ENCODE results near the gene IFNL4. TPM values are rescaled to one million over a fixed set of nuclear protein-coding genes. Genes with fewer than 3 reads are reported as not detected.
"Not testable (repeated sequence)": the region's sequence is repeated elsewhere in the genome, so short reads cannot be mapped to it uniquely, and the experiment has no call there.

Gene IFNL4
- total RNA-seq, 1 donor from 2014 or later: not detected

DNA sequence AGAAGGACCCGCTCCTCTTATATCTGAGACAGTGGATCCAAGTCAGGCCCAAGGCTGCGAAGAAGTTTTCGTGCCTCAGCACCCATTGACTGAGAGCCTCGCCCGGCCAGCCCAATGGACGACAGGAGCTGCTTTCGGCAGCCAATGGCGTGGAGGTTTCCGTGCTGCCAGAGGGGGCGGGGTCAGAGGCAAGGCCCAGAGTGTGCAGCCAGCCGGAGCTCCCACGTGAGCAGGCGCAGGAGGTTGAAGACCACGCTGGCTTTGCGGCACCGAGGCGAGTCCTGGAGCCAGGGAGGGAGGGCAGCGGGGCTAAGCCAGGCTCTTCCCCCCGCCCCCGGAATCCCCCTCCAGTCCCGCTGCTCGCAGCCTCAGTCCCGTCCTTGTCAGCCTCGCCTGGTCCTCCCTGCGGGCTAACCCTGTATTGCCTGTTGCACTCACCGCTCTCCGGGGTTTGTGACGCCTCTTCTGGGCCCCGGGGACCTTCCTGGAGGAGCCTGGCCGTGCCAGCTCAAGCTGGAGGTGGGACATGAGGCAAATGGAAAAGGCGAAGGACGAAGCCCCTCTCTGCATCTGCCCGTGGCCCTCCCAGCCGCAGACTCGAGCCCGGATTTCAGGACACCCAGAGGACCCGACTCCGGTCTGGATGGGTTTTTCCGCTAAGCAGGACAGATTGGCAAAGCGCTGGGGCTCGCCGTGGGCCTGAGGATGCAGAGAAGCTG lies 1.5 kb downstream of the IFNL4 start:
- H3F3A ChIP-seq (ENCODE audit: low read depth): no peaks in the 10 kb centered on the region
- no peaks in the 10 kb centered on the region for H4K20me1 ChIP-seq (ENCODE audit: low read depth)
- no peak overlapping the region for H3K27ac ChIP-seq
- H2AFZ ChIP-seq (replicated peaks): peak overlapping the region; percentile 89
- Mint-ChIP-seq H3K36me3 (no peaks in the 10 kb centered on the region), H3K27me3 (ENCODE audit: insufficient read depth, low read depth) (peaks cover 31% of the 10 kb centered on the region), H3K4me1 (peaks cover 7% of the 10 kb centered on the region), H3K27ac (no peak overlapping the region), H3K4me3 (peak overlapping the region; percentile 75), H3K9me3 (no peaks in the 10 kb centered on the region)
- H3K79me2 ChIP-seq (ENCODE audit: low read depth): no peaks in the 10 kb centered on the region
- no peak overlapping the region for H3K9ac ChIP-seq
- peak overlapping the region; percentile 62 for H3K4me2 ChIP-seq
- no peaks in the 10 kb centered on the region for H3K36me3 ChIP-seq
- DNase-seq (ENCODE audit: low spot score): peak; percentile 59
- no peaks in the 10 kb centered on the region for H3K9me3 ChIP-seq (ENCODE audit: low read depth)
- peak overlapping the region; percentile 27 for H3K4me3 ChIP-seq
- no peaks in the 10 kb centered on the region for H3K4me1 ChIP-seq
- H3K27me3 ChIP-seq: peaks cover 71% of the 10 kb centered on the region
- no peak for TF ChIP-seq EZH2phosphoT487 (IDR thresholded peaks at IDR 0.05)
- TF ChIP-seq, protein P1, sequence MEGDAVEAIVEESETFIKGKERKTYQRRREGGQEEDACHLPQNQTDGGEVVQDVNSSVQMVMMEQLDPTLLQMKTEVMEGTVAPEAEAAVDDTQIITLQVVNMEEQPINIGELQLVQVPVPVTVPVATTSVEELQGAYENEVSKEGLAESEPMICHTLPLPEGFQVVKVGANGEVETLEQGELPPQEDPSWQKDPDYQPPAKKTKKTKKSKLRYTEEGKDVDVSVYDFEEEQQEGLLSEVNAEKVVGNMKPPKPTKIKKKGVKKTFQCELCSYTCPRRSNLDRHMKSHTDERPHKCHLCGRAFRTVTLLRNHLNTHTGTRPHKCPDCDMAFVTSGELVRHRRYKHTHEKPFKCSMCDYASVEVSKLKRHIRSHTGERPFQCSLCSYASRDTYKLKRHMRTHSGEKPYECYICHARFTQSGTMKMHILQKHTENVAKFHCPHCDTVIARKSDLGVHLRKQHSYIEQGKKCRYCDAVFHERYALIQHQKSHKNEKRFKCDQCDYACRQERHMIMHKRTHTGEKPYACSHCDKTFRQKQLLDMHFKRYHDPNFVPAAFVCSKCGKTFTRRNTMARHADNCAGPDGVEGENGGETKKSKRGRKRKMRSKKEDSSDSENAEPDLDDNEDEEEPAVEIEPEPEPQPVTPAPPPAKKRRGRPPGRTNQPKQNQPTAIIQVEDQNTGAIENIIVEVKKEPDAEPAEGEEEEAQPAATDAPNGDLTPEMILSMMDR (IDR thresholded peaks at IDR 0.05): no peak
- TF ChIP-seq EZH2 (IDR thresholded peaks at IDR 0.05): no peak

DNA sequence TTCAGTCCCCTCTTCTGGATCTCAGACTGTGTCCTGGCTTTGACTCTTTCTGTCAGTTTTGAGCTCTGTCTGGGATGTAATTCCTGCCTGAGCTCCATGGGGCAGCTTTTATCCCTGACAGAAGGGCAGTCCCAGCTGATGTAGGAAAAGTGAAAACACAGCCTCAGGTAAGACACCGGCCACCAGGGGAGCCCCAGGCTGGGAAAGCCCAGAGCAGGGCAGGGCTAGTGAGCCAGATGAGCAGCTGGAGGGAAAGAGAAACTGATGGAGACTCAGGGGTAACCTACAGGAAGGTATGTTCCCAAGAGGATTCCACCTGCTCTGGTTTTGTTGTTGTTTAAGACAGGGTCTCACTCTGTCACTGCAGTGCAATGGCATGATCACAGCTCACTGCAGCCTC lies 3.5 kb downstream of the IFNL4 start:
- not testable (repeated sequence) for H3K4me3 Mint-ChIP-seq; H3K4me1 Mint-ChIP-seq; H4K20me1 ChIP-seq (ENCODE audit: low read depth); H3K4me2 ChIP-seq; H3K9me3 Mint-ChIP-seq; H3K79me2 ChIP-seq (ENCODE audit: low read depth); H3K27ac ChIP-seq; H3K9ac ChIP-seq; H3K4me3 ChIP-seq; H3K36me3 ChIP-seq; H3K36me3 Mint-ChIP-seq; H3K4me1 ChIP-seq; H3F3A ChIP-seq (ENCODE audit: low read depth); H3K27ac Mint-ChIP-seq; H3K9me3 ChIP-seq (ENCODE audit: low read depth); H2AFZ ChIP-seq (replicated peaks); DNase-seq (ENCODE audit: low spot score)
- H3K27me3 ChIP-seq: peaks cover 66% of the 10 kb centered on the region
- H3K27me3 Mint-ChIP-seq (ENCODE audit: insufficient read depth, low read depth): peaks cover 27% of the 10 kb centered on the region

DNA sequence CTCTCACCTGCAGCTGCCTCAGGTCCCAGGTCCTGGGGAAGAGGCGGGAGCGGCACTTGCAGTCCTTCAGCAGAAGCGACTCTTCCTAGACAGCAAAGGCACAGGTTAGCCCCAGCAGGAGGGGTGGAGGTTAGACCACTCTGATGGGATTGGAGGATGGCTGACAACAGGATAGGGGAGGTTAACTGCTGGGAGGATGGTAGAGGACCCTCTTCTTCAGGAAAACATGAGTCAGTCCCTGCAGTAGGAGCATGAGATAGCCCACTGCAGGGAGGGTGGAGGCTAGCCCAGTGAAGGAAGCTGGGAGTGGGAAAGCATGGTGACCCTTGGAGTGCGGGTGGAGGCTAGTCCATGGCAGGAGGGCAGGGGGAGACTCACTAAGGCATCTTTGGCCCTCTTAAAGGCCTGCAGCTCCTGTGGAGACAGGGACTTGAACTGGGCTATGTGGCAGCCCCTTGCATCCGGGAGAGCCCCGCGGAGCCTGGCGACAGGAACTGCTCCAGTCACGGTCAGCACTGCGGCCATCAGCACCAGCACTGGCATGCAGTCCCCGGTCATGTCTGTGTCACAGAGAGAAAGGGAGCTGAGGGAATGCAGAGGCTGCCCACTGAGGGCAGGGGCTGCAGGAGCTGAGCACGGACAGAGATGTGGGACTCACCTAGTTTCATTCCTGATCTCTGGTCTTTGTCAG lies 4.1 kb downstream of the IFNL4 start, which contains the start of gene IFNL3:
TSS of gene IFNL3 (minus strand) at position 597 of the 691 bp plus-strand sequence. CDS start at position 558, 39 bp downstream.
- not testable (repeated sequence) for H3K9ac ChIP-seq; H3K4me1 Mint-ChIP-seq; H3K36me3 ChIP-seq; H4K20me1 ChIP-seq (ENCODE audit: low read depth); H3K4me1 ChIP-seq; H3K9me3 Mint-ChIP-seq; H3K27ac ChIP-seq; H3K79me2 ChIP-seq (ENCODE audit: low read depth); H3K4me2 ChIP-seq; DNase-seq (ENCODE audit: low spot score); H3K4me3 ChIP-seq; H3K27ac Mint-ChIP-seq; H3K4me3 Mint-ChIP-seq; H3K9me3 ChIP-seq (ENCODE audit: low read depth); H3F3A ChIP-seq (ENCODE audit: low read depth); H3K36me3 Mint-ChIP-seq; H2AFZ ChIP-seq (replicated peaks)
- H3K27me3 ChIP-seq: peaks cover 63% of the 10 kb centered on the region
- H3K27me3 Mint-ChIP-seq (ENCODE audit: insufficient read depth, low read depth): peaks cover 27% of the 10 kb centered on the region

DNA sequence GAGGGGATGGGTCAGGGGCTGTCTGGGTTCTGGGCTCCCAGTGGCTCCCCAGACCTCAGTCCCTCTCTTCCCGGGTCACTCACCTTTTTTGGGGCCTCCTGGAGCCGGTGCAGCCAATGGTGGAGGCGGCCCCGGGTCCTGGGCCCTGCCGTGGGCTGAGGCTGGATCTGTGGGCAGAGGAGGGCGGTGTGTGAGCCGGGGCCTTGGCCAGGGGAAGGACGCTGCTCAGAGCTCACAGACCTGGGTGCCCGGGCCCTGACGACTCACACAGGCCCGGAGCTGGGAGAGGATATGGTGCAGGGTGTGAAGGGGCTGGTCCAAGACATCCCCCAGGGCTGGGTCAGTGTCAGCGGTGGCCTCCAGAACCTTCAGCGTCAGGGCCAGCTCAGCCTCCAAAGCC lies 4.9 kb downstream of the IFNL4 start:
- H3K4me1 ChIP-seq; H3K36me3 Mint-ChIP-seq; DNase-seq (ENCODE audit: low spot score); H3K9ac ChIP-seq; H4K20me1 ChIP-seq (ENCODE audit: low read depth); H3K4me1 Mint-ChIP-seq; H2AFZ ChIP-seq (replicated peaks); H3K79me2 ChIP-seq (ENCODE audit: low read depth); H3K27ac ChIP-seq; H3K27ac Mint-ChIP-seq; H3K36me3 ChIP-seq; H3K4me3 ChIP-seq; H3K9me3 Mint-ChIP-seq; H3K9me3 ChIP-seq (ENCODE audit: low read depth); H3K4me2 ChIP-seq; H3F3A ChIP-seq (ENCODE audit: low read depth); H3K4me3 Mint-ChIP-seq: not testable (repeated sequence)
- H3K27me3 ChIP-seq: peaks cover 60% of the 10 kb centered on the region
- peaks cover 20% of the 10 kb centered on the region for H3K27me3 Mint-ChIP-seq (ENCODE audit: insufficient read depth, low read depth)

Data from neural progenitor cell (in vitro differentiated cells).